ENCODE data around the gene DBNDD2.

The DBNDD2 gene

GRCh38 chr20:45445805-45446562 is 37.9 kb downstream of the DBNDD2 start:
- no peak for DNase-seq (ENCODE audit: extremely low read depth in 1 of 2, low read depth in 1 of 2)

- no peak for DNase-seq (ENCODE audit: extremely low read depth in 1 of 2, low read depth in 1 of 2)
Observed at GRCh38 chr20:45448270-45448669, 40.2 kb downstream of the DBNDD2 start.

- no peak for DNase-seq (ENCODE audit: extremely low read depth in 1 of 2, low read depth in 1 of 2)
Observed at GRCh38 chr20:45449528-45449927, 41.4 kb downstream of the DBNDD2 start.

- DNase-seq (ENCODE audit: extremely low read depth in 1 of 2, low read depth in 1 of 2) = no peak
Observed at GRCh38 chr20:45450097-45450818, 42.2 kb downstream of the DBNDD2 start.

GRCh38 chr20:45452238-45452637 is 44.1 kb downstream of the DBNDD2 start:
- no peak for DNase-seq (ENCODE audit: extremely low read depth in 1 of 2, low read depth in 1 of 2)

- DNase-seq (ENCODE audit: extremely low read depth in 1 of 2, low read depth in 1 of 2) = no peak
Observed at GRCh38 chr20:45452772-45453691, 44.9 kb downstream of the DBNDD2 start.

GRCh38 chr20:45456632-45457031 is 48.5 kb downstream of the DBNDD2 start:
- peak in 1 of 2 donors; percentile 17 for DNase-seq (ENCODE audit: extremely low read depth in 1 of 2, low read depth in 1 of 2)

- DNase-seq (ENCODE audit: extremely low read depth in 1 of 2, low read depth in 1 of 2) = no peak
Observed at GRCh38 chr20:45459606-45460005, 51.5 kb downstream of the DBNDD2 start.
